Tibial nerve (tissue), 4 donors: Measurements from ENCODE around the gene SPAG17.
A peak's percentile ranks its signal among the peaks of the same experiment; 100 is the strongest.

Experiments used
- CTCF ChIP-seq, 5 experiments: fragments of 200-600 bp in 3 of 5; fragments of 450-650 bp in 2 of 5; sonication (generic) in 3 of 5; IDR thresholded peaks; one replicate each; pipeline ENCODE4 v1.5.1; 2016 to 2019; ENCODE audit warnings: antibody characterized with exemption in 5 of 5, mild to moderate bottlenecking in 3 of 5, moderate library complexity in 2 of 5
- EP300 ChIP-seq, 2 donors: sonication (generic); formaldehyde crosslinking; IDR thresholded peaks; one replicate each; pipeline ENCODE4 v1.6.1; 2017; ENCODE audit warnings: antibody characterized with exemption in 2 of 2, mild to moderate bottlenecking in 1 of 2
- POLR2A ChIP-seq, 2 donors: fragments of 450-650 bp; IDR thresholded peaks; one replicate each; pipeline ENCODE4 v1.6.1; 2017; ENCODE audit warnings: antibody characterized with exemption in 2 of 2, mild to moderate bottlenecking in 2 of 2, moderate library complexity in 2 of 2

GRCh38 chr1:118223426-118223825 is 38.4 kb upstream of the SPAG17 start:
- TF ChIP-seq POLR2A (IDR thresholded peaks at IDR 0.05) = no peak
- TF ChIP-seq CTCF (IDR thresholded peaks at IDR 0.05) = peak in 1 of 5 experiments; percentile 15
- TF ChIP-seq EP300 (IDR thresholded peaks at IDR 0.05) = no peak
